ENCODE results near the gene ZC3H18.

DNA sequence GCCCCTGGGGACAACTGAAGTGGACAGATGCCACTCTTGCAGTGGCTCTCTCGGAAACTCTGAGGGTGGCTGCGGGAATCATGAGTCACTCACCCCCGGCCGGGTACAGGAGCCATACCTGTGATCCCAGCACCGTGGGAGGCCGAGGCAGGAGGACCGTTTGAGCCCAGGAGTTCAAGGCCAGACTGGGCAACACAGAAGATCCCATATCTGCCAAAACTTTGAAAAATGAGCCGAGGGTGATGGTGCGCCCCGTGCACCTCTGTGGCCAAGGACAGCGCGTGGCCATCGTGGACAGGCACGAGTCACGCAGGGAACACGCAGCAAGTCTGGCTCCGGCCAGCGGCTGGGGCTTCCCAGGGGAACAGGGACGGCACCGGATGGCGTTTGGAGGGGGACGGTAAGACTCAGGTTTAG is 41.3 kb upstream of the ZC3H18 start:
- TF ChIP-seq, protein P1, sequence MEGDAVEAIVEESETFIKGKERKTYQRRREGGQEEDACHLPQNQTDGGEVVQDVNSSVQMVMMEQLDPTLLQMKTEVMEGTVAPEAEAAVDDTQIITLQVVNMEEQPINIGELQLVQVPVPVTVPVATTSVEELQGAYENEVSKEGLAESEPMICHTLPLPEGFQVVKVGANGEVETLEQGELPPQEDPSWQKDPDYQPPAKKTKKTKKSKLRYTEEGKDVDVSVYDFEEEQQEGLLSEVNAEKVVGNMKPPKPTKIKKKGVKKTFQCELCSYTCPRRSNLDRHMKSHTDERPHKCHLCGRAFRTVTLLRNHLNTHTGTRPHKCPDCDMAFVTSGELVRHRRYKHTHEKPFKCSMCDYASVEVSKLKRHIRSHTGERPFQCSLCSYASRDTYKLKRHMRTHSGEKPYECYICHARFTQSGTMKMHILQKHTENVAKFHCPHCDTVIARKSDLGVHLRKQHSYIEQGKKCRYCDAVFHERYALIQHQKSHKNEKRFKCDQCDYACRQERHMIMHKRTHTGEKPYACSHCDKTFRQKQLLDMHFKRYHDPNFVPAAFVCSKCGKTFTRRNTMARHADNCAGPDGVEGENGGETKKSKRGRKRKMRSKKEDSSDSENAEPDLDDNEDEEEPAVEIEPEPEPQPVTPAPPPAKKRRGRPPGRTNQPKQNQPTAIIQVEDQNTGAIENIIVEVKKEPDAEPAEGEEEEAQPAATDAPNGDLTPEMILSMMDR (IDR thresholded peaks at IDR 0.05; ENCODE audit: poor library complexity) = no peak
- no peak for TF ChIP-seq EZH2phosphoT487 (IDR thresholded peaks at IDR 0.05; ENCODE audit: low read depth, severe bottlenecking, unreplicated experiment)
